ENCODE measurements around the gene FEZF1.
A peak's percentile ranks its signal among the peaks of the same experiment; 100 is the strongest.

GRCh38 chr7:122290476-122290875 lies 14.1 kb downstream of the FEZF1 start:
- peak; percentile 42 for TF ChIP-seq CTCF (CRISPR knock-in tag; IDR thresholded peaks at IDR 0.05)
- TF ChIP-seq ZNF263 (CRISPR knock-in tag; IDR thresholded peaks at IDR 0.05) = no peak
- TF ChIP-seq IRF1 (CRISPR knock-in tag; IDR thresholded peaks at IDR 0.05; ENCODE audit: low read depth) = no peak
- no peak for TF ChIP-seq CBX2 (IDR thresholded peaks at IDR 0.05; ENCODE audit: low read depth, low read length)
- TF ChIP-seq CBX2 (CRISPR knock-in tag; IDR thresholded peaks at IDR 0.05; ENCODE audit: low read depth) = no peak
- no peak for TF ChIP-seq ZNF629 (CRISPR knock-in tag; conservative IDR thresholded peaks at IDR 0.05)
- TF ChIP-seq NFE2 (CRISPR knock-in tag; IDR thresholded peaks at IDR 0.05) = no peak
- no peak for TF ChIP-seq SIN3B (IDR thresholded peaks at IDR 0.05; ENCODE audit: low read length)
- TF ChIP-seq GTF2F1 (IDR thresholded peaks at IDR 0.05; ENCODE audit: low read length) = no peak
- TF ChIP-seq DPF2 (CRISPR knock-in tag; IDR thresholded peaks at IDR 0.05; ENCODE audit: borderline replicate concordance, low read depth) = no peak
- no peak for TF ChIP-seq MAFK (conservative IDR thresholded peaks at IDR 0.05 in 1 of 2, IDR thresholded peaks at IDR 0.05 in 1 of 2; ENCODE audit: low read length in 2 of 2)
- no peak for TF ChIP-seq ATF7 (IDR thresholded peaks at IDR 0.05)
- TF ChIP-seq ATF7 (CRISPR knock-in tag; IDR thresholded peaks at IDR 0.05) = no peak
- no peak for TF ChIP-seq ZZZ3 (CRISPR knock-in tag; IDR thresholded peaks at IDR 0.05; ENCODE audit: borderline replicate concordance)
- TF ChIP-seq POLR2A (IDR thresholded peaks at IDR 0.05; ENCODE audit: insufficient read depth in 1 of 2, low read depth in 2 of 2, low read length in 2 of 2) = no peak

All from HepG2 (cell line).